Mesenchymal stem cell (in vitro differentiated cells and primary cell): ENCODE measurements around the gene C9orf153.
"Not testable (repeated sequence)": the region's sequence is repeated elsewhere in the genome, so short reads cannot be mapped to it uniquely, and the experiment has no call there.

Source experiments
- DNase-seq: peaks from one replicate; pipeline ENCODE4 v3.0.0-alpha.2; 2013
- H2AFZ ChIP-seq: one replicate; pipeline ENCODE4 v1.6.1; 2013; ENCODE audit warnings: low read depth, mild to moderate bottlenecking, control low read depth, inconsistent platforms, low read length, moderate library complexity
- H2AK5ac ChIP-seq: 2 replicates; pipeline ENCODE4 v1.6.1; 2013; ENCODE audit warnings: low read length, moderate library complexity, mild to moderate bottlenecking, inconsistent platforms; ENCODE audit not compliant: severe bottlenecking
- H2BK120ac ChIP-seq: one replicate; pipeline ENCODE4 v1.6.1; 2013; ENCODE audit warnings: low read depth, mild to moderate bottlenecking, inconsistent platforms, low read length, moderate library complexity
- H2BK12ac ChIP-seq, 2 experiments: one replicate each; pipeline ENCODE4 v1.6.1; 2013; ENCODE audit warnings: inconsistent platforms in 2 of 2, low read length in 2 of 2, mild to moderate bottlenecking in 2 of 2, moderate library complexity in 2 of 2, control low read depth in 1 of 2
- H2BK15ac ChIP-seq: one replicate; pipeline ENCODE4 v1.6.1; 2013; ENCODE audit warnings: mild to moderate bottlenecking, low read depth, inconsistent platforms; ENCODE audit not compliant: poor library complexity, severe bottlenecking
- H2BK5ac ChIP-seq: 2 replicates; pipeline ENCODE4 v1.6.1; 2013; ENCODE audit warnings: low read depth, mild to moderate bottlenecking, low read length, control low read depth, inconsistent platforms; ENCODE audit not compliant: poor library complexity, severe bottlenecking
- H3K14ac ChIP-seq, 2 experiments: one replicate each; pipeline ENCODE4 v1.6.1; 2013; ENCODE audit warnings: inconsistent platforms in 2 of 2, low read length in 2 of 2, control low read depth in 1 of 2, mild to moderate bottlenecking in 1 of 2, moderate library complexity in 1 of 2
- H3K18ac ChIP-seq, 2 experiments: one replicate each; pipeline ENCODE4 v1.6.1; 2013; ENCODE audit warnings: inconsistent platforms in 2 of 2, low read length in 2 of 2, control low read depth in 1 of 2, low read depth in 1 of 2, mild to moderate bottlenecking in 1 of 2
- H3K23ac ChIP-seq, 2 experiments: one replicate each; pipeline ENCODE4 v1.6.1; 2013; ENCODE audit warnings: inconsistent platforms in 2 of 2, low read length in 2 of 2, mild to moderate bottlenecking in 2 of 2, moderate library complexity in 2 of 2, control low read depth in 1 of 2
- H3K27ac ChIP-seq: 2 replicates; pipeline ENCODE4 v1.5.1; 2013; ENCODE audit warnings: mild to moderate bottlenecking, moderate library complexity, low read length, control low read depth, inconsistent platforms; ENCODE audit not compliant: poor library complexity, severe bottlenecking
- H3K27me3 ChIP-seq, 2 experiments: 2 replicates each; pipeline versions ENCODE4 v1.6.1 to v1.7.0; 2013; ENCODE audit warnings: low read length in 2 of 2, mild to moderate bottlenecking in 2 of 2, moderate library complexity in 2 of 2, control low read depth in 1 of 2, inconsistent platforms in 1 of 2; ENCODE audit not compliant: control insufficient read depth in 1 of 2, insufficient read depth in 1 of 2
- H3K36me3 ChIP-seq, 2 experiments: 2 replicates each; pipeline versions ENCODE4 v1.6.1 to v1.7.0; 2013; ENCODE audit warnings: low read length in 2 of 2, control low read depth in 1 of 2, inconsistent platforms in 1 of 2, low read depth in 1 of 2, mild to moderate bottlenecking in 1 of 2; ENCODE audit not compliant: insufficient read depth in 2 of 2, control insufficient read depth in 1 of 2
- H3K4ac ChIP-seq, 2 experiments: one replicate each; pipeline ENCODE4 v1.6.1; 2013; ENCODE audit warnings: inconsistent platforms in 2 of 2, low read length in 2 of 2, mild to moderate bottlenecking in 2 of 2, moderate library complexity in 2 of 2, control low read depth in 1 of 2, low read depth in 1 of 2
- H3K4me1 ChIP-seq: 2 replicates; pipeline ENCODE4 v1.6.1; 2013; ENCODE audit warnings: low read depth, low read length, control low read depth; ENCODE audit not compliant: control insufficient read depth, insufficient read depth
- H3K4me2 ChIP-seq: 2 replicates; pipeline ENCODE4 v1.6.1; 2013; ENCODE audit warnings: low read length, mild to moderate bottlenecking, inconsistent platforms; ENCODE audit not compliant: poor library complexity, severe bottlenecking
- H3K4me3 ChIP-seq, 2 experiments: 2 replicates each; pipeline versions ENCODE4 v1.5.1 to v1.7.0; 2013; ENCODE audit warnings: low read length in 2 of 2, mild to moderate bottlenecking in 2 of 2, control low read depth in 1 of 2, low read depth in 1 of 2; ENCODE audit not compliant: insufficient read depth in 1 of 2
- H3K79me1 ChIP-seq: replicated peaks from 2 replicates; pipeline ENCODE4 v1.6.1; 2013; ENCODE audit warnings: mild to moderate bottlenecking, control low read depth, low read length, inconsistent platforms; ENCODE audit not compliant: poor library complexity, severe bottlenecking
- H3K9ac ChIP-seq: 2 replicates; pipeline ENCODE4 v1.7.0; 2013; ENCODE audit warnings: mild to moderate bottlenecking, low read length, moderate library complexity
- H3K9me3 ChIP-seq: 2 replicates; pipeline ENCODE4 v1.7.0; 2013; ENCODE audit warnings: mild to moderate bottlenecking, low read length; ENCODE audit not compliant: control insufficient read depth
- H4K8ac ChIP-seq: one replicate; pipeline ENCODE4 v1.6.1; 2013; ENCODE audit warnings: inconsistent platforms, mild to moderate bottlenecking, low read length, moderate library complexity
- H4K91ac ChIP-seq: one replicate; pipeline ENCODE4 v1.6.1; 2013; ENCODE audit warnings: mild to moderate bottlenecking, low read length, inconsistent platforms
- WGBS: methylation state at CpG from one replicate; pipeline ENCODE4 v1.1.7; 2013; ENCODE audit warnings: mixed read lengths; 5-methylcytosine and 5-hydroxymethylcytosine counted together

Gene C9orf153

GRCh38 chr9:86301686-86302085 is 42.2 kb upstream of the C9orf153 start:
- Histone ChIP-seq H2BK120ac (no peak overlapping the region), H3K23ac (no peak overlapping the region), H3K4me1 (peaks cover 1% of the 10 kb centered on the region), H3K18ac (no peak overlapping the region), H3K36me3 (peaks cover 22 to 100% of the 10 kb centered on the region in 2 experiments), H3K9me3 (no peaks in the 10 kb centered on the region), H2BK5ac (no peak overlapping the region), H2BK15ac (no peak overlapping the region), H3K27ac (no peak overlapping the region), H3K14ac (no peak overlapping the region), H2AK5ac (no peak overlapping the region), H3K79me1 (peaks cover 10% of the 10 kb centered on the region), H2AFZ (no peak overlapping the region), H4K8ac (no peak overlapping the region), H3K4ac (no peak overlapping the region), H3K4me2 (no peak overlapping the region), H3K27me3 (no peaks in the 10 kb centered on the region), H4K91ac (no peak overlapping the region), H3K9ac (no peak overlapping the region), H2BK12ac (no peak overlapping the region), H3K4me3 (no peak overlapping the region)
- DNase-seq = no peak
- no CpG with 5 or more reads among the region's 1 CpG for WGBS

- Histone ChIP-seq H2AK5ac (no peak overlapping the region), H2AFZ (no peak overlapping the region), H2BK120ac (no peak overlapping the region), H3K4me1 (peaks cover 1% of the 10 kb centered on the region), H2BK5ac (no peak overlapping the region), H3K79me1 (peaks cover 12% of the 10 kb centered on the region), H3K4me3 (no peak overlapping the region), H3K36me3 (peaks cover 18 to 100% of the 10 kb centered on the region in 2 experiments), H4K8ac (no peak overlapping the region), H2BK15ac (no peak overlapping the region), H4K91ac (no peak overlapping the region), H3K9ac (no peak overlapping the region), H3K4ac (no peak overlapping the region), H3K9me3 (no peaks in the 10 kb centered on the region), H3K18ac (no peak overlapping the region), H2BK12ac (no peak overlapping the region), H3K27me3 (no peaks in the 10 kb centered on the region), H3K23ac (no peak overlapping the region), H3K27ac (no peak overlapping the region), H3K4me2 (no peak overlapping the region), H3K14ac (no peak overlapping the region)
- 95% methylated on average over 2 of the region's 2 CpGs for WGBS
- DNase-seq = no peak
Observed at GRCh38 chr9:86300701-86301100, 41.2 kb upstream of the C9orf153 start.

- Histone ChIP-seq H2BK15ac (no peak overlapping the region), H3K4ac (no peak overlapping the region), H3K4me2 (no peak overlapping the region), H3K18ac (no peak overlapping the region), H3K36me3 (peaks cover 18 to 95% of the 10 kb centered on the region in 2 experiments), H3K9ac (no peak overlapping the region), H3K4me3 (no peak overlapping the region), H3K4me1 (no peaks in the 10 kb centered on the region), H4K8ac (no peak overlapping the region), H2BK5ac (no peak overlapping the region), H3K9me3 (no peaks in the 10 kb centered on the region), H2BK12ac (no peak overlapping the region), H4K91ac (no peak overlapping the region), H3K14ac (no peak overlapping the region), H3K79me1 (peaks cover 12% of the 10 kb centered on the region), H3K23ac (no peak overlapping the region), H3K27ac (no peak overlapping the region), H3K27me3 (no peaks in the 10 kb centered on the region), H2BK120ac (no peak overlapping the region), H2AFZ (no peak overlapping the region), H2AK5ac (no peak overlapping the region)
- DNase-seq = no peak
- 90% methylated on average over 11 of the region's 11 CpGs for WGBS
Observed at GRCh38 chr9:86298873-86299272, 39.4 kb upstream of the C9orf153 start.

- H3K27me3 ChIP-seq, H3K4ac ChIP-seq, H2BK12ac ChIP-seq, H3K23ac ChIP-seq, H3K18ac ChIP-seq, H2AK5ac ChIP-seq, H4K91ac ChIP-seq, H3K14ac ChIP-seq, H2AFZ ChIP-seq, H3K4me2 ChIP-seq, H3K4me1 ChIP-seq, DNase-seq, H3K4me3 ChIP-seq, H3K79me1 ChIP-seq, H3K9ac ChIP-seq, H2BK5ac ChIP-seq, H3K9me3 ChIP-seq, H4K8ac ChIP-seq, H2BK15ac ChIP-seq, H3K27ac ChIP-seq, H2BK120ac ChIP-seq: not testable (repeated sequence)
- peaks cover 3 to 75% of the 10 kb centered on the region in 2 experiments for H3K36me3 ChIP-seq
- WGBS = 100% methylated on average over 3 of the region's 6 CpGs
Observed at GRCh38 chr9:86290341-86290740, 30.9 kb upstream of the C9orf153 start.
